Activated CD4-positive, alpha-beta T cell treated with anti-CD3 and anti-CD28 coated beads for 48 hours (primary cell): ENCODE measurements around the gene FOXD2.

ENCODE experiments used
- DNase-seq: peaks from one replicate; pipeline ENCODE4 v3.0.0-alpha.2; 2020

The FOXD2 gene

GRCh38 chr1:47417170-47418044, 20.4 kb upstream of the FOXD2 start:
- DNase-seq = no peak

GRCh38 chr1:47418122-47418521, 19.7 kb upstream of the FOXD2 start:
- no peak for DNase-seq

- no peak for DNase-seq
Measured at GRCh38 chr1:47418681-47419325, 19.0 kb upstream of the FOXD2 start.

- DNase-seq = no peak
Measured at GRCh38 chr1:47420547-47420946, 17.3 kb upstream of the FOXD2 start.

GRCh38 chr1:47423872-47424271, 14.0 kb upstream of the FOXD2 start:
- no peak for DNase-seq

- DNase-seq = no peak
Measured at GRCh38 chr1:47424336-47424982, 13.4 kb upstream of the FOXD2 start.

GRCh38 chr1:47431534-47431933, 6.3 kb upstream of the FOXD2 start:
- no peak for DNase-seq

- DNase-seq = peak; percentile 79
Measured at GRCh38 chr1:47432071-47433036, 5.5 kb upstream of the FOXD2 start.

- DNase-seq = no peak
Measured at GRCh38 chr1:47433037-47433421, 4.8 kb upstream of the FOXD2 start.

GRCh38 chr1:47433477-47434050, 4.3 kb upstream of the FOXD2 start:
- no peak for DNase-seq

- DNase-seq = no peak
Measured at GRCh38 chr1:47434051-47434842, 3.6 kb upstream of the FOXD2 start.

GRCh38 chr1:47435506-47436303, 2.1 kb upstream of the FOXD2 start:
- no peak for DNase-seq

- DNase-seq = peak; percentile 87
Measured at GRCh38 chr1:47436304-47436978, 1.4 kb upstream of the FOXD2 start.

GRCh38 chr1:47436979-47437446, 831 bp upstream of the FOXD2 start:
- DNase-seq = no peak

- DNase-seq = peak; percentile 43
Measured at GRCh38 chr1:47438165-47439016, 547 bp downstream of the FOXD2 start.

- DNase-seq = no peak
Measured at GRCh38 chr1:47439017-47439818, 1.4 kb downstream of the FOXD2 start.

- no peak for DNase-seq
Measured at GRCh38 chr1:47439819-47440598, 2.2 kb downstream of the FOXD2 start.
